Vagina (tissue), 2 donors: Measurements from ENCODE around the gene MBOAT2.

Source experiments
- POLR2A ChIP-seq, 2 donors: fragments of 450-650 bp; IDR thresholded peaks; one replicate each; pipeline ENCODE4 v1.6.1; 2017; ENCODE audit warnings: antibody characterized with exemption in 2 of 2, mild to moderate bottlenecking in 2 of 2, moderate library complexity in 2 of 2
- TF ChIP-seq, protein P1 (sequence below), 3 experiments: fragments of 450-650 bp in 2 of 3; fragments of 200-600 bp in 1 of 3; sonication (generic) in 1 of 3; IDR thresholded peaks; one replicate each; pipeline ENCODE4 v1.5.1; 2017 to 2019; ENCODE audit warnings: antibody characterized with exemption in 3 of 3, mild to moderate bottlenecking in 2 of 3, moderate library complexity in 2 of 3

DNA sequence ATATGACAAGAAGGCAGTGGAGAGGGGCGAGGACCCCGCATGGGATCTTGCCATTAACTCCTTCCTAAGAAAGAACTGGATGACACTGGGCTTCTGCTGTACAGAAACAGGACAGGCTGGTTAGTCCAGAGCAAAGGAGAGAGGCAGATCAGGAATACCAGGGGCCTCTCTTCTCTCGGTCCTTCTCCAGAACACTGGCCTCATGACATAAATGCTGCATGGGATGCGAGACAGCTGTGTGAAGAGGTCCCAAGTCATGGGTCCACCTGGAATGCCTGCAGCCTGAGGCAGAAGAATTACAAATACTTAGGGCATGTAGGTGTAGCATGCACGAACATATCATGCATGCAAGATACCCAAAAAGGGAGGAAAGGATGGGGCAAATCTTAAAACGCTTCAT is 9.1 kb downstream of the MBOAT2 start:
- TF ChIP-seq, protein P1, sequence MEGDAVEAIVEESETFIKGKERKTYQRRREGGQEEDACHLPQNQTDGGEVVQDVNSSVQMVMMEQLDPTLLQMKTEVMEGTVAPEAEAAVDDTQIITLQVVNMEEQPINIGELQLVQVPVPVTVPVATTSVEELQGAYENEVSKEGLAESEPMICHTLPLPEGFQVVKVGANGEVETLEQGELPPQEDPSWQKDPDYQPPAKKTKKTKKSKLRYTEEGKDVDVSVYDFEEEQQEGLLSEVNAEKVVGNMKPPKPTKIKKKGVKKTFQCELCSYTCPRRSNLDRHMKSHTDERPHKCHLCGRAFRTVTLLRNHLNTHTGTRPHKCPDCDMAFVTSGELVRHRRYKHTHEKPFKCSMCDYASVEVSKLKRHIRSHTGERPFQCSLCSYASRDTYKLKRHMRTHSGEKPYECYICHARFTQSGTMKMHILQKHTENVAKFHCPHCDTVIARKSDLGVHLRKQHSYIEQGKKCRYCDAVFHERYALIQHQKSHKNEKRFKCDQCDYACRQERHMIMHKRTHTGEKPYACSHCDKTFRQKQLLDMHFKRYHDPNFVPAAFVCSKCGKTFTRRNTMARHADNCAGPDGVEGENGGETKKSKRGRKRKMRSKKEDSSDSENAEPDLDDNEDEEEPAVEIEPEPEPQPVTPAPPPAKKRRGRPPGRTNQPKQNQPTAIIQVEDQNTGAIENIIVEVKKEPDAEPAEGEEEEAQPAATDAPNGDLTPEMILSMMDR (IDR thresholded peaks at IDR 0.05): no peak
- TF ChIP-seq POLR2A (IDR thresholded peaks at IDR 0.05): no peak
